Measurements from ENCODE around the gene CTIF.
"Not testable (repeated sequence)": the region's sequence is repeated elsewhere in the genome, so short reads cannot be mapped to it uniquely, and the experiment has no call there.

The CTIF gene

GRCh38 chr18:48861181-48861708, 322.4 kb downstream of the CTIF start:
- no peak for DNase-seq

DNA sequence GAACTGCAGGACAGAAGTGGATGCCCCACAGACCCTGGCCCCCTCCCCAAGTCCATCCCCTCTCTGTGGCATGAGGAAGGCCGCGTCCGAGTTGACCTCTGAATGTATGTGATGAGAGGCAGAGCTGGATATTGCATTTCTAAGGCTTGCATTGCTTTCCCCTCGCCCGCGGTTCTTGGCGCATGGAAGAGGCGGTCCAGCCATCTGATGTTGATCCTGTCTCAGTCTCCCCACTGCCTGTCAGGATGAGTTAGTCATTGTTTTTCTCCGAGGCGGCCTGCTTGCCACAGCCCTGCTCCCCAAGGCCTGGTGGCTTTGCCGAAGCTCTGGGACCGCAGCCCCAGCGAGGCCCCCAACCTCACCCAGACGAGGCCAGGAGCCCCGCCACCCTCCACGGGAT, 323.3 kb downstream of the CTIF start:
- no peak for DNase-seq

GRCh38 chr18:48862678-48863270, 323.9 kb downstream of the CTIF start:
- no peak for DNase-seq

GRCh38 chr18:48863432-48864065, 324.7 kb downstream of the CTIF start:
- no peak for DNase-seq

DNA sequence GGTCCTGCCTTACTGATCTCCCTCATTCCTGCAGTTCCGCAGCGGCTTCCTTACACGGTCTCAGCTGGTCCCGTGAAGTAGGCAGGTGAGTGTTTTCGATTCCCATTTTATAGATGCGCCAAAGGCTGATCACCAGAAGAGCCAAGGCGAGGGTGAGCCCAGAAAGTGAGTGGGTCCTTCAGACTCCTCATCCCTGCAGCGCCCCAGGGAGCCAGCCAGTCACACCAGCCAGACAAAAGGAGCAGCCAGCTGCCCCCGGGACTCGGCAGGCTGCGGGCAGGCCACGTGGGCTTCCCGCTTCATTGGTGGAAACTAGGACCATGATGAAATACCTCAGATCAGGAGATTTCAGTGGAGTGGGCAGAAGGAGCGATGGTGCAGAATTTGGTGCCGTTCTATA, 326.0 kb downstream of the CTIF start:
- no peak for DNase-seq

DNA sequence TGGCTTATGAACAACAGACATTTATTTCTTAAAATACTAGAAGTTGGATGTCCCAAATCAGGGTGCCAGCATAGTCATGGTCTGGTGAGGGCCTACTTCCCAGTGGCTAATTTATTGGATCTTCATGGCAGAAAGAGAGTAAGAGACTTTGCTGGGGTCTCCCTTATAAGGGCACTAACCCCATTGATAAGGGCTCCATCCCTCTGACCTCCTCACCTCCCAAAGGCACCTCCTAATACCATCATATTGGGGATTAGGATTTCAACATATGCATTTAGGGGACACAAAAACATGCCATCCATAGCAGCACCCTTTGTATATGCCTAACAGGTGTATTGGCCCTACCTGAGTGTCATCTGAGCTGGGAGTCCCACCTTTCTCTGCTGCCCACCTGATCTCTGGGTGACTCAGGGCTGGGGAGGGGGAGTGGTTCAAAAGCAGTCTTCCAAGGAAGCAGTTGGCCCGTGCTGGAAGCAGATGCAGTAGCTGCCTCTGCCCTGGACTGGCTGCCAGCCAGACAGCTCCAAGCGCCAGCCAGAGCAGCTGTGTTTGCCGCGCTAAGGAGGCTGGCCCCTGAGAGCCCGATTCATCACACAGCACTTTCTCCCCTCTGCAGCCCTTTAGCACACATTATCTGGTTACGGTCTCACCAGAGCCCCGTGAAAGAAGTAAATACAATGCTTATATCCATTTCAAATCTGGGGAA, 327.4 kb downstream of the CTIF start:
- DNase-seq: peak; percentile 90 to 93

GRCh38 chr18:48866856-48867255, 328.0 kb downstream of the CTIF start:
- no peak for DNase-seq

- DNase-seq: no peak
Observed at GRCh38 chr18:48867978-48868377, 329.1 kb downstream of the CTIF start.

DNA sequence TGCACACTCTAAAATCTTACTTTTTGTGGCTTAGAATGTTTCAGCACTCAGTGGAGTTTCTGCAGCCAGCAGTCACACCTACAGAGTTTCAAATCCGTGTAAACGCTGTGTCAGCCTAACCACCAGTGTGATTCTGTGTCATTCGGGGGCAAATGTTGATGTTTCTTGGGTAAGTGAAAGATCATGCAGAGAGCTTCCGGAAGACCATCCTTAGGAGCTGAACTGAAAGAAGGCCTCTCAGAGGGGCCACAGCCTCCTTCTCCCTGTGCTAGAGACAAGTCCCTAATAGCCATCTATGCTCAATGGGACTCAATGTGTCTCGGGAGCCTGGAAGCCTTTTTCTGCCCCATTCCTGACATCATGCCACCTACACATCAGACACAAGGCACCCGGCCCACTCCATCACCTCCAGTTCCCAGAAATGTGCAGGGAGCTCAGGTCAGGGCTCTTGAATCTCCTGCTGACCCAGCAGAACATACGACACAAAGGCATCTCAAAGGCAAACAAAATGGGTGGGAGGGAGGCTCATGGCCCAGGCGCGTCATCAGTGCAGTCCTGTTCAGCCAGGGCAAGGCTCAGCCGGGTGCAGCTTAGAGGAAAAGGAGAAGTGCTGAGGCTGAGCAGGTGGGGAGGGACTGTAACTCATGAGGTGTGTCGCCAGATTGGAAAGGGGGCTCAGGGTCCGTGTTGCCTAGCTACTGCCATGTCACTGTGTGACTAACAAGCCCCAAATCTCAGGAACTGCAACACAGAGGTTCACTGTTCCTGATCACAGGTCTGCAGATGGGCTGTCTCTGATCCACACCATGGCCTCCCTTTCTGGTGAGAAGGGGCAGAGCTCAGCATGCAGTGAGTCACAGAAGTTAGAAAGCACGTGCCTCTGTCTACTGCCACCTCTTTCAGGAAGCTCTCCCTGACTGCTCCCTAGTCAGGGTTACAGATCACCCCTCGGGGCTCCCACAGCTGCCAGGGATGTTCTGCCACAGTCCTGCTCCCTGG, 329.9 kb downstream of the CTIF start:
- peak in 1 of 2 experiments; percentile 40 for DNase-seq

- DNase-seq: no peak
Observed at GRCh38 chr18:48869591-48869990, 330.8 kb downstream of the CTIF start.

- DNase-seq: not testable (repeated sequence)
Observed at GRCh38 chr18:48870926-48871325, 332.1 kb downstream of the CTIF start.

- DNase-seq: no peak
Observed at GRCh38 chr18:48871391-48872166, 332.7 kb downstream of the CTIF start.

DNA sequence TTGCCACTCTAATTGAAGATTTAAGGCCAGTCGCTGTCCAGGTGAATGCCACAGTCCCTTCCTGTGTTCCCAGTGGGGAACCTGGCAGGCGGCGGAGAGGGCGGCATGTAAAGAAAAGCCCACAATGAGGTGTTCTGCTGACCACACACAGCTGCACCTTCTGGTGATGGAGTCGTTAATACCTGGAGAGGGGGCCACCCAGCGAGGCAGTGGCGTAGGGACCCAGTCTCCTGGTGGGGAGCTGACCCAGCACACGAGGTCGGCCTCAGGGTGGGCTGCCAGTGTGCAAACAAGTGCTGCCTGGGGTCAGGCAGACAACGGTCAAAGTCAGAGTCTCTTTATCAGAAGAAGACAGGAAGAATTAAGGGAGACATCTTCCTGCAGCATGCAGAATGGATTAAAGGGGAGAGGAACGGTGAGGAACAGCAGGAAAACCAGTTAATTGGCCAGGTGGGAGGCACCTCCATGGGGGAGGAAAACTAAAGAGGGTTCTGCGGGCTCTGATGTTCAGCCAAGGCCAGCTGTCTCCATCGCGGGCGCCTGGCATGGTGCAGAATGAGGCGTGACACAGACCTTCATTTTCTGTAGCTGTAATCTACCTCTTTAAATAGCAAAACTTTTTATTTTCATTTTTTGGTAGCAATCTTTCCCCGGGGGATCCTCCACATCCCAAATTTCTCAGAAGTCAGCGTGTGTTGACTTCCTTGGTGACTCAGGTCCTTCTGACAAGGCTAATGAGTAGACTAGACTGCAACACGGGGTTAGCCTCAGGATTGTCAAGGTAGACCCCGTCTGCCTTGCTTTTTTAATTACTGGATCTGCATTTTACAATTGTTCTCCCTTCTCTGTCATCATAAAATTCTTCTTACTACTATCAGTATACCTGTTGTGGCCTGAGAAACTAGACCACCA, 333.7 kb downstream of the CTIF start:
- no peak for DNase-seq

DNA sequence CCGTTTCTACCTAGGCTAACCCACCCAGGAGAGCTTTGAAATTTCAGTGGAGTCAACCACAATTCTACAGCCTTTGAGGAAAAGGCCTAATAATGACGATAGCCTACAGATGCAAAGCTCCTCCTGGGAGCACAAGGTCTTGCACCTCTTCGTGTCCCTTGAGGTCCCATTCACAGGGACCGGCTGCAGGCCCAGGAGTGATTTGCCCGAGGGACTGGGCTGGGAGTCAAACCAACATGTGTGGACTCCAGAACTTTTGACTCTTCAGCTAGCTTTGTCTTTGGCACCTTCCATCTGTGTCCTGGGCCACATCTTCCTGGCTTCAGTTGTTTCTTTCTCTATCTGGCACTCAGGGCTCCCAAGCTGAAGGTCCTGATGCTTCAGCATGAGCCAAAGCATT, 335.4 kb downstream of the CTIF start:
- no peak for DNase-seq

- DNase-seq: no peak
Observed at GRCh38 chr18:48874701-48875162, 335.9 kb downstream of the CTIF start.

DNA sequence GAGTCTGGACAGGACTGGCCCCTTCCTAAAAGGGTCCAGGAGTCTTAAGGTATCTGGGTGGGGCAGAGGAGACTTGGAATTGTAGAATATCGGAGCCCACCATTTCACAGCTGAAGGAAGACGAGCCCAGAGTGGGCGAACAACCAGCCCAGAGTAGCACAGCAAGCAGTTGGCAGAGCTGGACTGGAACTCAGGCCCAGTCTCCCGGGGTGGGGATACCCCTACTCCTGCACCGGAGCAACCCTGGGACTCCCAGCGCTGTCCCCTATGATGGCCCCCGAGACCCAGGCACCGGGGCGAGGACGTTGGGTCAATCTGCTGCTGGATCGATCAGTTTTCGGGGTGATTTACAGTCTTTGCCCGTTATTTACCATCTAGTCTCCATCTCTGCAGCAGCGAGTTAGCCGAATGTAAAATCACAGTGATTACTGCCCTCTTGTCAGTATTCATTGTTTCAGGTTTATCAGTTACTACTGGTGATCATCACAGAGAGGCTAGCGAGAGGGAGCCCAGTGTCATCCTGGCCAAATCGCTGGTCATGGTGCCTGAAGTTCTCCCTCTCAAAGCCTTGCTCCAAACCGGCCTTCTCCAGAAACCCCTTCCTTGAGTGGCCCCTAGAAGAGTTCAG, 336.6 kb downstream of the CTIF start:
- no peak for DNase-seq

GRCh38 chr18:48875942-48876511, 337.2 kb downstream of the CTIF start:
- DNase-seq: no peak

DNA sequence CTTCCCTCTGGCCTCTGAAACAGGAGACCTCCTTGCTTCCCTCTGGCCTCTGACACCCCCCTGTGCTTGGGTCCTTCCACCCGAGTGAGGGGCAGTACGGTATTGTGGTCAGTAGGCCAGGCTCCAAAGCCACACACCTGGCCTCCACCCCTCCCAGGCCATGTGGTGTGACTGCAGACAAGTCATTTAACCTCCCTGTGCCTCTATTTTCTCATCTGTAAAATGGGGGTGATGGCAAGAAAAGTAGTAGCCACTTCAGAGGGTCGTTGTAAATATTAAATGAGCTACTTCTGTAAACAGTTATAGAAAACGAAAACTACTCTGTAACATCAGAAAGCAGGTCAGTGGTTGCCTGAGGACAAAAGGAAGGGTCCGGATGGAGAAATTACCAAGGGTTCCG, 337.8 kb downstream of the CTIF start:
- no peak for DNase-seq

DNA sequence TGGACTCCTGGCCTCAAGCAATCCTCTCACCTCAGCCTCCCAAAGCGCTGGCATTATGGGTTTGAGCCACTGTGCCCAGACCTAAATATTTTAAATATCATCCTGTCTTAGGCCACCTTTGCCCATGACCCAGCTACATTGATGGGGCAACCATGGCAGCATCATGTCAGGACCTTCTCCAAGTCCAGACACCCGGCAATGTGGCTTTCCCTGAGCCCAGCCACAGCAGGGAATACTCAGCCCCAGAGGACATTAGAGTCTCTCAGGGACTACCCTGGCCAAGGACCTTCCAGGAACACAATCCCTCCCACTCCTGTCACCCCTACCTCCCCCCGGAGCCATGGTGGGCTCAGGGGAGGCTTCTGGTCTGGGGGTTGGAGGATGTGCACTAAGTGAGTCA, 339.1 kb downstream of the CTIF start:
- no peak for DNase-seq

- no peak for DNase-seq
Observed at GRCh38 chr18:48878471-48878870, 339.6 kb downstream of the CTIF start.

All from SHP77 (cell line).